DND-41 (cell line): ENCODE measurements around the gene TARBP2.
A peak's percentile ranks its signal among the peaks of the same experiment; 100 is the strongest.

Experiments
- ATAC-seq: fragments of 200-7000 bp; cut with Tn5 transposase; 3 replicates; pipeline ENCODE4 v1.9.1; 2021; ENCODE audit warnings: low read depth; ENCODE audit not compliant: insufficient read depth
- DNase-seq: peaks from one replicate; pipeline ENCODE4 v3.0.0-alpha.2; 2020
- H2AFZ ChIP-seq: 2 replicates; pipeline ENCODE4 v1.6.0; 2012; ENCODE audit warnings: low read depth, low read length
- H3K27ac ChIP-seq: 2 replicates; pipeline ENCODE4 v1.5.1; 2012; ENCODE audit warnings: low read length, inconsistent platforms
- H3K27me3 ChIP-seq: fragments of 200-600 bp; sonication (generic); 2 replicates; pipeline ENCODE4 v1.6.0; 2012; ENCODE audit warnings: low read length, mild to moderate bottlenecking, inconsistent platforms; ENCODE audit not compliant: insufficient read depth, poor library complexity
- H3K36me3 ChIP-seq: 2 replicates; pipeline ENCODE4 v1.5.1; 2012; ENCODE audit warnings: low read length, inconsistent platforms; ENCODE audit not compliant: insufficient read depth
- H3K4me1 ChIP-seq: 2 replicates; pipeline ENCODE4 v1.5.1; 2012; ENCODE audit warnings: mild to moderate bottlenecking, low read length; ENCODE audit not compliant: insufficient read depth
- H3K4me2 ChIP-seq: 2 replicates; pipeline ENCODE4 v1.6.0; 2012; ENCODE audit warnings: mild to moderate bottlenecking, moderate library complexity, low read length, inconsistent platforms; ENCODE audit not compliant: insufficient read depth
- H3K4me3 ChIP-seq, 2 experiments: fragments of 200-600 bp in 1 of 2; shearing (Covaris generic) in 1 of 2; 2 replicates each; pipeline ENCODE4 v1.5.1; 2012 to 2016; ENCODE audit warnings: inconsistent platforms in 2 of 2, low read length in 2 of 2, mild to moderate bottlenecking in 2 of 2, low read depth in 1 of 2, moderate library complexity in 1 of 2
- H3K79me2 ChIP-seq: 2 replicates; pipeline ENCODE4 v1.6.0; 2012; ENCODE audit warnings: low read length, inconsistent platforms; ENCODE audit not compliant: insufficient read depth
- H3K9ac ChIP-seq: 2 replicates; pipeline ENCODE4 v1.6.0; 2012; ENCODE audit warnings: low read depth, mild to moderate bottlenecking, inconsistent platforms, low read length, moderate library complexity
- H3K9me3 ChIP-seq: 2 replicates; pipeline ENCODE4 v1.5.1; 2012; ENCODE audit warnings: low read length, moderate library complexity, mild to moderate bottlenecking, inconsistent platforms; ENCODE audit not compliant: insufficient read depth, severe bottlenecking
- H4K20me1 ChIP-seq: 2 replicates; pipeline ENCODE4 v1.6.0; 2012; ENCODE audit warnings: low read length; ENCODE audit not compliant: insufficient read depth
- EZH2 ChIP-seq: IDR thresholded peaks from 3 replicates; pipeline ENCODE4 v1.6.1; 2012; ENCODE audit warnings: borderline replicate concordance, low read depth, mild to moderate bottlenecking, moderate library complexity, low read length, inconsistent platforms; ENCODE audit not compliant: severe bottlenecking
- TF ChIP-seq, protein P1 (sequence below): IDR thresholded peaks from 2 replicates; pipeline ENCODE4 v1.5.1; 2012; ENCODE audit warnings: borderline replicate concordance, low read length, moderate library complexity, mild to moderate bottlenecking; ENCODE audit not compliant: poor library complexity, severe bottlenecking; ENCODE audit errors: extremely low read depth

TARBP2 gene

DNA sequence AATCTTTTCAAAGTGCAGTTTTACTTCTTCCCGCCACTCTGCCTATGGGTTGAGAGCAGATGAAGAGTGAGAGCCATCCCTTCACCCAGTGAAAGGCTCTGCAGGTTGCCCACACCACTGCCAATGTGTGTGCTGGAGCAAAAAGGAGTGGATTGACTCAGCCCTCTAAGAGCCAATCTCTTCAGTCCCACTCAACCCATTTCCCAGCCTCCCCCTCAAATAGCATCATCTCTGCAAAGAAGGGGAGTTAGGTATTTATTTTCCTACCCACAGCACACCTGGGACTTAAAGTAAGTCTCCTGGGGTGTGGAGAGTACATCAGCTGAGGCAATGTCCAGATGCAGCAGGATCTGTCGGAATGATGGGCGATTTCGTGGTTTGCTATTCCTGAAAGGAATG lies 17.1 kb upstream of the TARBP2 start:
- ATAC-seq (peak; percentile 9; the same call in 1 of the 3 replicates), DNase-seq (no peak)
- no peak overlapping the region for H3K4me2 ChIP-seq
- H3K9me3 ChIP-seq = no peaks in the 10 kb centered on the region
- H3K27me3 ChIP-seq = no peaks in the 10 kb centered on the region
- H2AFZ ChIP-seq = no peak overlapping the region
- H3K27ac ChIP-seq = no peak overlapping the region
- peaks cover 89% of the 10 kb centered on the region for H3K36me3 ChIP-seq
- no peaks in the 10 kb centered on the region for H3K4me1 ChIP-seq
- H3K79me2 ChIP-seq = peaks cover 6% of the 10 kb centered on the region; the same call in 1 of the 2 replicates
- H3K9ac ChIP-seq = no peak overlapping the region
- peaks cover 46% of the 10 kb centered on the region for H4K20me1 ChIP-seq
- no peak for TF ChIP-seq EZH2
- TF ChIP-seq, protein P1, sequence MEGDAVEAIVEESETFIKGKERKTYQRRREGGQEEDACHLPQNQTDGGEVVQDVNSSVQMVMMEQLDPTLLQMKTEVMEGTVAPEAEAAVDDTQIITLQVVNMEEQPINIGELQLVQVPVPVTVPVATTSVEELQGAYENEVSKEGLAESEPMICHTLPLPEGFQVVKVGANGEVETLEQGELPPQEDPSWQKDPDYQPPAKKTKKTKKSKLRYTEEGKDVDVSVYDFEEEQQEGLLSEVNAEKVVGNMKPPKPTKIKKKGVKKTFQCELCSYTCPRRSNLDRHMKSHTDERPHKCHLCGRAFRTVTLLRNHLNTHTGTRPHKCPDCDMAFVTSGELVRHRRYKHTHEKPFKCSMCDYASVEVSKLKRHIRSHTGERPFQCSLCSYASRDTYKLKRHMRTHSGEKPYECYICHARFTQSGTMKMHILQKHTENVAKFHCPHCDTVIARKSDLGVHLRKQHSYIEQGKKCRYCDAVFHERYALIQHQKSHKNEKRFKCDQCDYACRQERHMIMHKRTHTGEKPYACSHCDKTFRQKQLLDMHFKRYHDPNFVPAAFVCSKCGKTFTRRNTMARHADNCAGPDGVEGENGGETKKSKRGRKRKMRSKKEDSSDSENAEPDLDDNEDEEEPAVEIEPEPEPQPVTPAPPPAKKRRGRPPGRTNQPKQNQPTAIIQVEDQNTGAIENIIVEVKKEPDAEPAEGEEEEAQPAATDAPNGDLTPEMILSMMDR = no peak
- H3K4me3 ChIP-seq = no peak overlapping the region

GRCh38 chr12:53484686-53485575 lies 16.2 kb upstream of the TARBP2 start:
- Histone ChIP-seq H4K20me1 (peaks cover 40% of the 10 kb centered on the region), H2AFZ (no peak overlapping the region), H3K27ac (no peak overlapping the region), H3K36me3 (peaks cover 79% of the 10 kb centered on the region), H3K79me2 (peaks cover 2% of the 10 kb centered on the region; the same call in 1 of the 2 replicates), H3K9ac (no peak overlapping the region), H3K9me3 (no peaks in the 10 kb centered on the region), H3K4me2 (no peak overlapping the region), H3K4me1 (no peaks in the 10 kb centered on the region), H3K27me3 (no peaks in the 10 kb centered on the region), H3K4me3 (no peak overlapping the region)
- DNase-seq (no peak), ATAC-seq (no peak)
- TF ChIP-seq EZH2 = no peak
- TF ChIP-seq, protein P1 = no peak

DNA sequence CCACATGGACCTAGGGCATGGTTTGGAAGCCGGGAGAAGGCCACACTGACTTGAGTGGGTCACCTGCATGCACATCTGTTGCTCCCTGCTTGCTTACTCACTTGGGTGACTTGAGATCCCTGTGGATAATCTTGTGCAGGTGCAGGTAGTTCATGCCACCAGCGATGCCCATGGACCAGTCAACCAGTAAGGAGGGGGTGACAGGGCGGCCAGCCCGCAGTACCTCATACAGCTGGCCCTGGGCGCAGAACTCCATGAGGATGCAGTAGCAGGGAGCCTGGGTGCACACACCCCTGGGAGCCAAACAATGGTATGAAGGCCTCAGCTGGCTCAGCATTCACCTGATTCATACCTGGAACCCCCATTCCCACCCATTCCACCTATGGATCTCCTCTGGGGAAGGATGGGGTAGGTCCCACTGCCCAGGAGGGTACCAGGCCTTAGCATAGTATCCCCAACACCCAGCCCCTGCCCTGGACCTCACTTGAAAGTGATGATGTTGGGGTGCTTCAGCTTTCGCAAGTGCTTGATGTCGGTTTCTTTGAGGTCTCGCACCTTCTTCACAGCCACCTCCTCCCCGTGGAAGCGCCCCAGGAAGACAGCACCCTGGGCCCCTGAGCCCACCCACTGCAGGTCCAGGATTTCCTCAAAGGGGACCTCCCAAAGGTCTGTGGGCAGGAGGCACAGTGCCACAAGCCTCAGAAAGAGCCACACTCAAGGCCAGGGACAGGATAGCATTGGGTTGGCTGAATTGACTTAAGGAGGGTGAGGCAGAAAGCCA lies 14.9 kb upstream of the TARBP2 start:
- Histone ChIP-seq H3K4me1 (no peaks in the 10 kb centered on the region), H3K79me2 (no peaks in the 10 kb centered on the region), H3K9ac (no peak overlapping the region), H3K27ac (no peak overlapping the region), H3K4me2 (no peak overlapping the region), H2AFZ (no peak overlapping the region), H3K27me3 (no peaks in the 10 kb centered on the region), H3K9me3 (no peaks in the 10 kb centered on the region), H3K4me3 (no peak overlapping the region), H4K20me1 (peaks cover 34% of the 10 kb centered on the region), H3K36me3 (peaks cover 68% of the 10 kb centered on the region)
- no peak for ATAC-seq
- TF ChIP-seq, protein P1 = no peak
- no peak for TF ChIP-seq EZH2
- DNase-seq = no peak
